Pericardium fibroblast (primary cell): ENCODE results near the gene FANCL. TPM values are rescaled to one million over a fixed set of nuclear protein-coding genes. Genes with fewer than 3 reads are reported as not detected.

Source experiments
- total RNA-seq: library from RNA; depleted of rRNA; stranded (reverse); fragments of >200 nt; gene quantifications from 2 replicates; pipeline ENCODE4 v1.2.3, GENCODE V29; 2015

Gene FANCL
- total RNA-seq, result 2.7 and 26.2 TPM in 2 replicates

GRCh38 chr2:58240670-58241545, at the start of gene FANCL:
Gene FANCL (minus strand): TSS chr2:58241325. CDS start chr2:58241313, 12 bp downstream.

Other genes starting within 250 kb of the FANCL start
- 6.7 and 8.9 TPM in 2 replicates for gene VRK2, start 194.5 kb downstream of the FANCL start, total RNA-seq